Hepatocyte (in vitro differentiated cells): ENCODE results near the gene DMRTC1B.
"Not testable (repeated sequence)": the region's sequence is repeated elsewhere in the genome, so short reads cannot be mapped to it uniquely, and the experiment has no call there.

Source experiments
- EZH2 ChIP-seq: fragments of 200-600 bp; sonication (generic); IDR thresholded peaks from 2 replicates; pipeline ENCODE4 v1.6.1; 2016; ENCODE audit warnings: antibody characterized with exemption, mild to moderate bottlenecking, borderline replicate concordance
- EZH2phosphoT487 ChIP-seq: fragments of 200-600 bp; sonication (generic); IDR thresholded peaks from one replicate; pipeline ENCODE4 v1.6.1; 2018; ENCODE audit warnings: antibody characterized with exemption, mild to moderate bottlenecking, low read depth, moderate library complexity; ENCODE audit not compliant: unreplicated experiment, severe bottlenecking

GRCh38 chrX:72777467-72777790 is 739 bp downstream of the DMRTC1B start:
- not testable (repeated sequence) for TF ChIP-seq EZH2, EZH2phosphoT487
